HCT116 (cell line): ENCODE measurements around the gene PRG2. TPM values are rescaled to one million over a fixed set of nuclear protein-coding genes. Genes with fewer than 3 reads are reported as not detected.

Source experiments
- ATAC-seq: fragments of 200-7000 bp; cut with Tn5 transposase; 2 replicates; pipeline ENCODE4 v1.9.1; 2020; ENCODE audit warnings: mild to moderate bottlenecking, moderate library complexity
- BruUV-seq: library from RNA; stranded (reverse); fragments of 400-500 nt; replicated peaks from 2 replicates; lab custom pipeline; 2021; lab: Mats Ljungman, UMichigan
- CTCF ChIA-PET: fragments of 300-600 bp; sonication (Branson Sonifier 250); formaldehyde crosslinking; loops from one replicate; lab custom pipeline; 2021; ENCODE audit warnings: antibody characterized with exemption; lab: Charles Lee
- POLR2A ChIA-PET: fragments of 300-600, 350-600 bp; sonication (Branson Sonifier 250); formaldehyde crosslinking; loops from one replicate; lab custom pipeline; 2021; ENCODE audit warnings: antibody characterized with exemption; lab: Charles Lee
- RAD21 ChIA-PET, 2 experiments: fragments of 300-600 bp; sonication (Branson Sonifier 250); formaldehyde crosslinking; loops; one replicate each; lab custom pipeline; 2023; ENCODE audit warnings: low total read pairs in 2 of 2; ENCODE audit not compliant: uncharacterized antibody in 2 of 2, unreplicated experiment in 2 of 2, low non-redundant PET in 1 of 2; lab: Charles Lee
- DNase-seq: peaks from one replicate; pipeline ENCODE4 v3.0.0-alpha.2; 2010; ENCODE audit warnings: low read depth, low spot score
- H2AFZ ChIP-seq: fragments of 200-600 bp; shearing (Covaris generic), sonication (generic); 2 replicates; pipeline ENCODE4 v1.6.1; 2017; ENCODE audit warnings: low read depth, mixed run types, mixed read lengths, antibody characterized with exemption, low read length; ENCODE audit not compliant: poor library complexity, severe bottlenecking
- H3K27ac ChIP-seq: 2 replicates; pipeline ENCODE4 v1.5.1; 2012; ENCODE audit warnings: low read depth, low read length
- H3K27me3 ChIP-seq: fragments of 200-600 bp; sonication (generic); 2 replicates; pipeline ENCODE4 v1.6.1; 2016; ENCODE audit warnings: mixed run types, low read length, mixed read lengths; ENCODE audit not compliant: insufficient read depth
- H3K36me3 ChIP-seq, 2 experiments: fragments of 200-500 bp in 1 of 2; fragments of 200-600 bp in 1 of 2; sonication (Bioruptor generic) in 1 of 2; sonication (generic) in 1 of 2; 2 replicates each; pipeline versions ENCODE4 v1.5.1 to v1.6.1; 2014 to 2016; ENCODE audit warnings: low read length in 2 of 2, inconsistent platforms in 1 of 2, mixed read lengths in 1 of 2, mixed run types in 1 of 2; ENCODE audit not compliant: insufficient read depth in 2 of 2, control insufficient read depth in 1 of 2
- H3K4me1 ChIP-seq, 2 experiments: fragments of 200-600 bp in 1 of 2; sonication (generic) in 1 of 2; 2 replicates each; pipeline versions ENCODE4 v1.5.1 to v1.6.1; 2012 to 2017; ENCODE audit warnings: low read length in 2 of 2, inconsistent platforms in 1 of 2, mild to moderate bottlenecking in 1 of 2, mixed read lengths in 1 of 2, mixed run types in 1 of 2, moderate library complexity in 1 of 2; ENCODE audit not compliant: insufficient read depth in 2 of 2, control insufficient read depth in 1 of 2
- H3K4me2 ChIP-seq: fragments of 200-600 bp; sonication (generic); 2 replicates; pipeline ENCODE4 v1.6.1; 2017; ENCODE audit warnings: mixed run types, low read length, mixed read lengths
- H3K4me3 ChIP-seq, 2 experiments: fragments of 200-600 bp in 1 of 2; sonication (generic) in 1 of 2; replicated peaks in 1 of 2; 2 replicates each; pipeline ENCODE4 v1.5.1; 2011 to 2016; ENCODE audit warnings: low read length in 2 of 2, control low read depth in 1 of 2, low read depth in 1 of 2, mild to moderate bottlenecking in 1 of 2, mixed read lengths in 1 of 2, mixed run types in 1 of 2
- H3K79me2 ChIP-seq: fragments of 200-600 bp; sonication (generic); 2 replicates; pipeline ENCODE4 v1.6.1; 2017; ENCODE audit warnings: mild to moderate bottlenecking, mixed run types, low read length, moderate library complexity, mixed read lengths; ENCODE audit not compliant: insufficient read depth
- H3K9ac ChIP-seq: fragments of 200-600 bp; sonication (generic); 2 replicates; pipeline ENCODE4 v1.6.1; 2016; ENCODE audit warnings: low read length, mixed read lengths
- H3K9me2 ChIP-seq: fragments of 200-600 bp; sonication (generic), shearing (Covaris generic); 2 replicates; pipeline ENCODE4 v1.6.1; 2017; ENCODE audit warnings: mixed run types, mild to moderate bottlenecking, moderate library complexity; ENCODE audit not compliant: insufficient read depth
- H3K9me3 ChIP-seq, 2 experiments: fragments of 200-500 bp in 1 of 2; fragments of 200-600 bp in 1 of 2; sonication (Bioruptor generic) in 1 of 2; sonication (generic) in 1 of 2; 2 replicates each; pipeline ENCODE4 v1.6.1; 2014 to 2017; ENCODE audit warnings: low read length in 2 of 2, mixed read lengths in 2 of 2, inconsistent platforms in 1 of 2, low read depth in 1 of 2, mild to moderate bottlenecking in 1 of 2, mixed run types in 1 of 2, moderate library complexity in 1 of 2; ENCODE audit not compliant: control insufficient read depth in 1 of 2, insufficient read depth in 1 of 2
- H4K20me1 ChIP-seq: fragments of 200-600 bp; sonication (generic), shearing (Covaris generic); 2 replicates; pipeline ENCODE4 v1.6.1; 2017; ENCODE audit warnings: mixed run types, mild to moderate bottlenecking, moderate library complexity; ENCODE audit not compliant: insufficient read depth
- EZH2 ChIP-seq: fragments of 200-600 bp; sonication (generic); IDR thresholded peaks from 2 replicates; pipeline ENCODE4 v1.6.1; 2017; ENCODE audit warnings: antibody characterized with exemption, mixed run types
- EZH2phosphoT487 ChIP-seq: fragments of 200-600 bp; IDR thresholded peaks from 2 replicates; pipeline ENCODE4 v1.6.1; 2018; ENCODE audit warnings: antibody characterized with exemption, borderline replicate concordance
- JUND ChIP-seq: IDR thresholded peaks from 2 replicates; pipeline ENCODE4 v1.6.1; 2012
- POLR2A ChIP-seq: IDR thresholded peaks from 2 replicates; pipeline ENCODE4 v1.7.0; 2011; ENCODE audit warnings: borderline replicate concordance; ENCODE audit not compliant: insufficient read depth, insufficient read length; ENCODE audit errors: extremely low read depth
- SIN3A ChIP-seq: IDR thresholded peaks from 2 replicates; pipeline ENCODE4 v1.6.1; 2012; ENCODE audit warnings: low read depth
- SP1 ChIP-seq: IDR thresholded peaks from 2 replicates; pipeline ENCODE4 v1.6.1; 2012; ENCODE audit warnings: low read depth
- YY1 ChIP-seq: IDR thresholded peaks from 2 replicates; pipeline ENCODE4 v1.6.1; 2011; ENCODE audit warnings: low read length, low read depth, moderate library complexity, mild to moderate bottlenecking; ENCODE audit not compliant: insufficient replicate concordance; ENCODE audit errors: extremely low read depth
- ZFX ChIP-seq: fragments of 450-650 bp; IDR thresholded peaks from 2 replicates; pipeline ENCODE4 v1.6.1; 2017
- intact Hi-C: fragments of 100-400 bp; cut with micrococcal nuclease; formaldehyde crosslinking; loops from 2 replicates; pipeline ENCODE4 v1.10.0; 2022
- total RNA-seq: library from RNA; stranded (reverse); gene quantifications from one replicate; pipeline ENCODE4 v1.2.1, GENCODE V29; 2021; ENCODE audit not compliant: unreplicated experiment
- TF ChIP-seq, protein P1 (sequence below): IDR thresholded peaks from 2 replicates; pipeline ENCODE4 v1.6.1; 2012
- TF ChIP-seq, protein P2 (sequence below): IDR thresholded peaks from 2 replicates; pipeline ENCODE4 v1.6.1; 2012
- TF ChIP-seq, protein P3 (sequence below): IDR thresholded peaks from 2 replicates; pipeline ENCODE4 v1.6.1; 2012; ENCODE audit warnings: low read depth
- TF ChIP-seq, protein P4 (sequence below): IDR thresholded peaks from 2 replicates; pipeline ENCODE4 v1.6.1; 2011; ENCODE audit warnings: mild to moderate bottlenecking, low read length, moderate library complexity; ENCODE audit not compliant: insufficient replicate concordance; ENCODE audit errors: extremely low read depth

Gene PRG2
- total RNA-seq, 1 experiment from 2014 or later = 0.81 TPM

DNA sequence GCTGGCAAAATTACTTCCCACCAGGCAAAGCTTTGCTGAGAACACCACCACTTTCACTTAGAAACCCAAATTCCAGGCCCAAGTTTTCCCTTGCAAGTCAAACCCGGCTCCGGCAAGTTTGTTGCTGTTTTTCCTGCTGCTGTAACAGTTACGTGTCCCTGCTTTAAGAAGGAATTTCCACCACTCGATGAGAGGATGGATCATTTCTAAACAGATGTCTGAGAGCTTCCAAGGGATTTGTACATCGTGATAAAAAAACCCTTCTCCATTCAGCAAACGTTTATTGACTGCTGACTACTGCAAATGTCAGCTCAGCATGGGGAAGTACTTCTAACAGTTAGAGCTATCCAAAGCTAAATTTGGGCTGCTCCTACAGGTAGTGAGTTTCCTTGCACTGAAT lies 32.6 kb downstream of the PRG2 start:
- H3K79me2 ChIP-seq = no peaks in the 10 kb centered on the region
- ChIA-PET RAD21 (no interaction called here), CTCF (no interaction called here)
- no peak for ATAC-seq
- H3K4me3 ChIP-seq = no peak overlapping the region
- no peak overlapping the region for H2AFZ ChIP-seq
- no peak overlapping the region for H3K9ac ChIP-seq
- no peak for DNase-seq
- H3K9me2 ChIP-seq = no peaks in the 10 kb centered on the region
- BruUV-seq = no TSS peak
- no peaks in the 10 kb centered on the region for H3K36me3 ChIP-seq
- intact Hi-C loops = no loop called here
- H3K27me3 ChIP-seq = 0 out of 2 replicates have a peak, but pooled peaks cover under 1% of the 10 kb centered on the region
- H3K4me1 ChIP-seq = no peaks in the 10 kb centered on the region
- TF ChIP-seq EZH2phosphoT487 (no peak), YY1 (no peak), ZFX (no peak), POLR2A (no peak), SIN3A (no peak), JUND (no peak), SP1 (no peak), EZH2 (no peak)
- TF ChIP-seq, protein P1, sequence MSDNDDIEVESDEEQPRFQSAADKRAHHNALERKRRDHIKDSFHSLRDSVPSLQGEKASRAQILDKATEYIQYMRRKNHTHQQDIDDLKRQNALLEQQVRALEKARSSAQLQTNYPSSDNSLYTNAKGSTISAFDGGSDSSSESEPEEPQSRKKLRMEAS = no peak
- TF ChIP-seq, protein P2, sequence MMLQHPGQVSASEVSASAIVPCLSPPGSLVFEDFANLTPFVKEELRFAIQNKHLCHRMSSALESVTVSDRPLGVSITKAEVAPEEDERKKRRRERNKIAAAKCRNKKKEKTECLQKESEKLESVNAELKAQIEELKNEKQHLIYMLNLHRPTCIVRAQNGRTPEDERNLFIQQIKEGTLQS = no peak
- TF ChIP-seq, protein P3, sequence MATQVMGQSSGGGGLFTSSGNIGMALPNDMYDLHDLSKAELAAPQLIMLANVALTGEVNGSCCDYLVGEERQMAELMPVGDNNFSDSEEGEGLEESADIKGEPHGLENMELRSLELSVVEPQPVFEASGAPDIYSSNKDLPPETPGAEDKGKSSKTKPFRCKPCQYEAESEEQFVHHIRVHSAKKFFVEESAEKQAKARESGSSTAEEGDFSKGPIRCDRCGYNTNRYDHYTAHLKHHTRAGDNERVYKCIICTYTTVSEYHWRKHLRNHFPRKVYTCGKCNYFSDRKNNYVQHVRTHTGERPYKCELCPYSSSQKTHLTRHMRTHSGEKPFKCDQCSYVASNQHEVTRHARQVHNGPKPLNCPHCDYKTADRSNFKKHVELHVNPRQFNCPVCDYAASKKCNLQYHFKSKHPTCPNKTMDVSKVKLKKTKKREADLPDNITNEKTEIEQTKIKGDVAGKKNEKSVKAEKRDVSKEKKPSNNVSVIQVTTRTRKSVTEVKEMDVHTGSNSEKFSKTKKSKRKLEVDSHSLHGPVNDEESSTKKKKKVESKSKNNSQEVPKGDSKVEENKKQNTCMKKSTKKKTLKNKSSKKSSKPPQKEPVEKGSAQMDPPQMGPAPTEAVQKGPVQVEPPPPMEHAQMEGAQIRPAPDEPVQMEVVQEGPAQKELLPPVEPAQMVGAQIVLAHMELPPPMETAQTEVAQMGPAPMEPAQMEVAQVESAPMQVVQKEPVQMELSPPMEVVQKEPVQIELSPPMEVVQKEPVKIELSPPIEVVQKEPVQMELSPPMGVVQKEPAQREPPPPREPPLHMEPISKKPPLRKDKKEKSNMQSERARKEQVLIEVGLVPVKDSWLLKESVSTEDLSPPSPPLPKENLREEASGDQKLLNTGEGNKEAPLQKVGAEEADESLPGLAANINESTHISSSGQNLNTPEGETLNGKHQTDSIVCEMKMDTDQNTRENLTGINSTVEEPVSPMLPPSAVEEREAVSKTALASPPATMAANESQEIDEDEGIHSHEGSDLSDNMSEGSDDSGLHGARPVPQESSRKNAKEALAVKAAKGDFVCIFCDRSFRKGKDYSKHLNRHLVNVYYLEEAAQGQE = no peak
- TF ChIP-seq, protein P4, sequence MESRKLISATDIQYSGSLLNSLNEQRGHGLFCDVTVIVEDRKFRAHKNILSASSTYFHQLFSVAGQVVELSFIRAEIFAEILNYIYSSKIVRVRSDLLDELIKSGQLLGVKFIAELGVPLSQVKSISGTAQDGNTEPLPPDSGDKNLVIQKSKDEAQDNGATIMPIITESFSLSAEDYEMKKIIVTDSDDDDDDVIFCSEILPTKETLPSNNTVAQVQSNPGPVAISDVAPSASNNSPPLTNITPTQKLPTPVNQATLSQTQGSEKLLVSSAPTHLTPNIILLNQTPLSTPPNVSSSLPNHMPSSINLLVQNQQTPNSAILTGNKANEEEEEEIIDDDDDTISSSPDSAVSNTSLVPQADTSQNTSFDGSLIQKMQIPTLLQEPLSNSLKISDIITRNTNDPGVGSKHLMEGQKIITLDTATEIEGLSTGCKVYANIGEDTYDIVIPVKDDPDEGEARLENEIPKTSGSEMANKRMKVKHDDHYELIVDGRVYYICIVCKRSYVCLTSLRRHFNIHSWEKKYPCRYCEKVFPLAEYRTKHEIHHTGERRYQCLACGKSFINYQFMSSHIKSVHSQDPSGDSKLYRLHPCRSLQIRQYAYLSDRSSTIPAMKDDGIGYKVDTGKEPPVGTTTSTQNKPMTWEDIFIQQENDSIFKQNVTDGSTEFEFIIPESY = no peak
- TF ChIP-seq, all 23 proteins: peak for 0
- Histone ChIP-seq H3K27ac (no peak overlapping the region), H4K20me1 (no peaks in the 10 kb centered on the region), H3K9me3 (no peaks in the 10 kb centered on the region), H3K4me2 (no peak overlapping the region)
- POLR2A ChIA-PET = no interaction called here
